ENCODE results near the gene HUNK.
"Not testable (repeated sequence)": the region's sequence is repeated elsewhere in the genome, so short reads cannot be mapped to it uniquely, and the experiment has no call there.

The HUNK gene

DNA sequence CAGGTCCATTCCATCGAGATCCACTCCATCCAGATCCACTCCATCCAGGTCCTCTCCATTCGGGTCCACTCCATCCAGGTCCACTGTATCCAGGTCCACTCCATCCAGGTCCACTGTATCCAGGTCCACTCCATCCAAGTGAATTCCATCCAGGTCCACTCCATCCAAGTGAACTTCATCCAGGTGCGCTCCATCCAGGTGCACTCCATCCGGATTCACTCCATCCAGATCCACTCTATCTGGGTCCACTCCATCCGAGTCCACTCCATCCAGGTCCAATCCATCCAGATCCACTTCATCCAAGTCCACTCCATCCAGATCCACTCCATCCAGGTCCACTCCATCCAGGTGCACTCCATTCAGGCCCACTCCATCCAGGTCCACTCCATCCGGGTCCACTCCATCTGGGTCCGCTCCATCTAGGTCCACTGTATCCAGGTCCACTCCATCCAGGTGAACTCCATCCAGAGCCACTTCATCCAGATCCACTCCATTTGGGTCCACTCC lies 157.4 kb downstream of the HUNK start:
- DNase-seq (ENCODE audit: low read depth) = no peak
- no peak for TF ChIP-seq CTCF (IDR thresholded peaks at IDR 0.05; ENCODE audit: low read depth, low read length)
- no peak for TF ChIP-seq MAX (IDR thresholded peaks at IDR 0.05; ENCODE audit: low read depth, low read length)
- no peak for TF ChIP-seq POLR2A (IDR thresholded peaks at IDR 0.05; ENCODE audit: extremely low read depth, insufficient read length)
- TF ChIP-seq MYC (IDR thresholded peaks at IDR 0.05; ENCODE audit: low read depth, low read length) = no peak
- no peak overlapping the region for H3K4me3 ChIP-seq (ENCODE audit: low read depth, low read length)

GRCh38 chr21:32034850-32035249 lies 162.0 kb downstream of the HUNK start:
- no peak for DNase-seq (ENCODE audit: low read depth)
- TF ChIP-seq POLR2A (IDR thresholded peaks at IDR 0.05; ENCODE audit: extremely low read depth, insufficient read length) (no peak), MAX (IDR thresholded peaks at IDR 0.05; ENCODE audit: low read depth, low read length) (no peak), CTCF (IDR thresholded peaks at IDR 0.05; ENCODE audit: low read depth, low read length) (no peak)
- no peak overlapping the region for H3K4me3 ChIP-seq (ENCODE audit: low read depth, low read length)

GRCh38 chr21:32035617-32036016 lies 162.8 kb downstream of the HUNK start:
- no peak for DNase-seq (ENCODE audit: low read depth)
- no peak overlapping the region for H3K4me3 ChIP-seq (ENCODE audit: low read depth, low read length)
- TF ChIP-seq MAX (IDR thresholded peaks at IDR 0.05; ENCODE audit: low read depth, low read length) = no peak
- no peak for TF ChIP-seq POLR2A (IDR thresholded peaks at IDR 0.05; ENCODE audit: extremely low read depth, insufficient read length)
- TF ChIP-seq CTCF (IDR thresholded peaks at IDR 0.05; ENCODE audit: low read depth, low read length) = no peak
- no peak for TF ChIP-seq MYC (IDR thresholded peaks at IDR 0.05; ENCODE audit: low read depth, low read length)

DNA sequence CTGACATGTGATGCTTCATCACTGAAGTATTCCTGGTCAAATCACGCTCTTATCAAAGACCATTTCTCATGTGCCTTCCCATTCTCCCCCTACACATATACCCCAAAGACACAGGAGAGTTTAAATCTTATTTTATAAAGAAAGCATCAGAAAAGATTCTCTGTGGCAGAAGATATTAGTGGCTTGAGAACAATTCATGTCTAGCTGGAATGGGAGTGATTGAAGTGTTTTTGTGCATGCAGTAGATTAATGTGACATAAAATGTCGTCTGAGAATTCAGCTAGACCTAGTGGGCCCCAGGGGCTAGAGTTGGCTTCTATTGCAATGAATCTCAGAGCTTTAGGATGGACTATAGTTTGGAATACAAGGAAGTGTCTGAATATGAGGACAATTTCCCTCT lies 163.9 kb downstream of the HUNK start:
- no peak overlapping the region for H3K4me3 ChIP-seq (ENCODE audit: low read depth, low read length)
- no peak for TF ChIP-seq CTCF (IDR thresholded peaks at IDR 0.05; ENCODE audit: low read depth, low read length)
- TF ChIP-seq POLR2A (IDR thresholded peaks at IDR 0.05; ENCODE audit: extremely low read depth, insufficient read length) = no peak
- no peak for TF ChIP-seq MAX (IDR thresholded peaks at IDR 0.05; ENCODE audit: low read depth, low read length)
- TF ChIP-seq MYC (IDR thresholded peaks at IDR 0.05; ENCODE audit: low read depth, low read length) = no peak
- no peak for DNase-seq (ENCODE audit: low read depth)

- DNase-seq (ENCODE audit: low read depth); H3K4me3 ChIP-seq (ENCODE audit: low read depth, low read length): not testable (repeated sequence)
Observed at GRCh38 chr21:32038751-32039150, 165.9 kb downstream of the HUNK start.

DNA sequence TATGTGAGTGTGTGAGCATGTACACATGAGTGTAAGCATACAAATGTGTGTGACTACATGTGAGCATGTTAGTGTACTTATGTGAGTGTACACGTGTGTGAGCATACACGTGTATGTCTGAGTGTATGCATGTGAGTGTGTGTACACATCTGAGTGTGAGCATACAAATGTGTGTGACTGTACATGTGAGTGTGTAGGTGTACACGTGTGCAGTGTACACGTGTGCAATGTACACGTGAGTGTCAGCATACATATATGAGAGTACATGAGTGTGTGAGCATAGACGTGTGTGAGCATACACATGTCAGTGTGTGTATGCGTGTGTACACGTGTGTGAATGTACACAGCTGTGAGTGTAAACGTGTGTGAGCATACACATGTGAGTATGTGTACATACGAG lies 170.6 kb downstream of the HUNK start:
- TF ChIP-seq MAX (IDR thresholded peaks at IDR 0.05; ENCODE audit: low read depth, low read length) = no peak
- no peak for TF ChIP-seq POLR2A (IDR thresholded peaks at IDR 0.05; ENCODE audit: extremely low read depth, insufficient read length)
- H3K4me3 ChIP-seq (ENCODE audit: low read depth, low read length) = no peak overlapping the region
- DNase-seq (ENCODE audit: low read depth) = no peak
